Fibroblast of lung (primary cell): Measurements from ENCODE around the gene MARVELD1.

Experiments
- CTCF ChIP-seq, 2 donors: IDR thresholded peaks in 1 of 2; conservative IDR thresholded peaks in 1 of 2; 1 replicate in 1 of 2; 2 replicates in 1 of 2; pipeline ENCODE4 v1.5.1; 2011 to 2012; ENCODE audit warnings: low read length in 2 of 2, control low read depth in 1 of 2, inconsistent platforms in 1 of 2, low read depth in 1 of 2, mild to moderate bottlenecking in 1 of 2
- EZH2 ChIP-seq: IDR thresholded peaks from 2 replicates; pipeline ENCODE4 v1.5.1; 2012; ENCODE audit warnings: low read length, control low read depth, mild to moderate bottlenecking; ENCODE audit errors: missing control alignments

- TF ChIP-seq CTCF (conservative IDR thresholded peaks at IDR 0.05 in 1 of 2, IDR thresholded peaks at IDR 0.05 in 1 of 2; ENCODE audit: low read depth in 1 of 2, low read length in 2 of 2) (no peak), EZH2 (no peak)
These were observed 50.4 kb downstream of the MARVELD1 start for GRCh38 chr10:97763947-97764346.
